Kasumi-1 (cell line): ENCODE measurements around the gene SLC5A11.

Source experiments
- DNase-seq, 2 experiments: peaks; one replicate each; lab custom pipeline; 2025; lab: John Stamatoyannopoulos, UW

The SLC5A11 gene

GRCh38 chr16:24918641-24919040, 72.9 kb downstream of the SLC5A11 start:
- peak in 1 of 2 experiments; percentile 5 for DNase-seq

GRCh38 chr16:24919536-24919935, 73.8 kb downstream of the SLC5A11 start:
- DNase-seq, result no peak

- DNase-seq, result no peak
These were observed 74.8 kb downstream of the SLC5A11 start for GRCh38 chr16:24920568-24920967.

GRCh38 chr16:24921229-24921628, 75.5 kb downstream of the SLC5A11 start:
- peak; percentile 1 to 4 for DNase-seq

- no peak for DNase-seq
These were observed 79.4 kb downstream of the SLC5A11 start for GRCh38 chr16:24925163-24925562.

GRCh38 chr16:24929409-24929808, 83.6 kb downstream of the SLC5A11 start:
- DNase-seq, result no peak

- DNase-seq, result no peak
These were observed 84.7 kb downstream of the SLC5A11 start for GRCh38 chr16:24930440-24930839.

GRCh38 chr16:24931091-24931490, 85.3 kb downstream of the SLC5A11 start:
- no peak for DNase-seq

GRCh38 chr16:24935336-24935735, 89.6 kb downstream of the SLC5A11 start:
- no peak for DNase-seq

- no peak for DNase-seq
These were observed 90.4 kb downstream of the SLC5A11 start for GRCh38 chr16:24936151-24936550.

GRCh38 chr16:24939224-24939623, 93.5 kb downstream of the SLC5A11 start:
- DNase-seq, result no peak

GRCh38 chr16:24939738-24940137, 94.0 kb downstream of the SLC5A11 start:
- DNase-seq, result no peak

- no peak for DNase-seq
These were observed 97.7 kb downstream of the SLC5A11 start for GRCh38 chr16:24943471-24943870.

GRCh38 chr16:24944206-24944605, 98.4 kb downstream of the SLC5A11 start:
- DNase-seq, result no peak

GRCh38 chr16:24946155-24946554, 100.4 kb downstream of the SLC5A11 start:
- DNase-seq, result no peak

GRCh38 chr16:24950275-24950674, 104.5 kb downstream of the SLC5A11 start:
- no peak for DNase-seq

- DNase-seq, result no peak
These were observed 107.5 kb downstream of the SLC5A11 start for GRCh38 chr16:24953306-24953705.

GRCh38 chr16:24953721-24954120, 108.0 kb downstream of the SLC5A11 start:
- no peak for DNase-seq

- DNase-seq, result no peak
These were observed 108.4 kb downstream of the SLC5A11 start for GRCh38 chr16:24954137-24954536.

- no peak for DNase-seq
These were observed 110.4 kb downstream of the SLC5A11 start for GRCh38 chr16:24955975-24956731.

- no peak for DNase-seq
These were observed 112.1 kb downstream of the SLC5A11 start for GRCh38 chr16:24957887-24958286.
